Subcutaneous adipose tissue (tissue), 4 donors: ENCODE measurements around the gene ULK4. TPM values are rescaled to one million over a fixed set of nuclear protein-coding genes. Genes with fewer than 3 reads are reported as not detected.

ENCODE experiments used
- total RNA-seq, 4 donors: library from RNA; depleted of rRNA; stranded (reverse); fragments of >200 nt; gene quantifications; one replicate each; pipeline ENCODE4 v1.1.0, GENCODE V29; 2016
- TF ChIP-seq, protein P1 (sequence below): fragments of 450-650 bp; IDR thresholded peaks from one replicate; pipeline ENCODE4 v1.5.1; 2016; ENCODE audit warnings: low read depth, mild to moderate bottlenecking, control low read depth, antibody characterized with exemption, moderate library complexity

ULK4 gene
- total RNA-seq, 4 donors from 2014 or later: 10.6 to 32.0 (median 22.6) TPM

DNA sequence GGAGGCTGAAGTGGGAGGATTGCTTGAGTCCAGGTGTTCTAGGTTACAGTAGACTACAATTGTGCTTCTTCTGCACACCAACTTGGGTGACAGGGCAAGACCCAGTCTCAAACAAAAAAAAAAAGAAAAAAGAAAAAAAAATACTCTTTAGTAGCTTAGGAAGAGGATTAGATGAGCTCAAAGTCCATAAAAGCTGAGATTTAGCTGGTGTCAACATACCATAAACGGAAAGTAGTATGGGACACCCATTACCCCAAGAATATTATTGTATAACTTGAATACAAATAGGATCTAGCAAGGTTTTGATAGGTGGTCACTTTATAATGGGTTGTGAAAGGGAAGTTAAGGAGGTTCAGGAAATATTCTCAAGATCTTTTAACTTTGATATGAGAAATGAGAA lies 38.0 kb upstream of the ULK4 start:
- TF ChIP-seq, protein P1, sequence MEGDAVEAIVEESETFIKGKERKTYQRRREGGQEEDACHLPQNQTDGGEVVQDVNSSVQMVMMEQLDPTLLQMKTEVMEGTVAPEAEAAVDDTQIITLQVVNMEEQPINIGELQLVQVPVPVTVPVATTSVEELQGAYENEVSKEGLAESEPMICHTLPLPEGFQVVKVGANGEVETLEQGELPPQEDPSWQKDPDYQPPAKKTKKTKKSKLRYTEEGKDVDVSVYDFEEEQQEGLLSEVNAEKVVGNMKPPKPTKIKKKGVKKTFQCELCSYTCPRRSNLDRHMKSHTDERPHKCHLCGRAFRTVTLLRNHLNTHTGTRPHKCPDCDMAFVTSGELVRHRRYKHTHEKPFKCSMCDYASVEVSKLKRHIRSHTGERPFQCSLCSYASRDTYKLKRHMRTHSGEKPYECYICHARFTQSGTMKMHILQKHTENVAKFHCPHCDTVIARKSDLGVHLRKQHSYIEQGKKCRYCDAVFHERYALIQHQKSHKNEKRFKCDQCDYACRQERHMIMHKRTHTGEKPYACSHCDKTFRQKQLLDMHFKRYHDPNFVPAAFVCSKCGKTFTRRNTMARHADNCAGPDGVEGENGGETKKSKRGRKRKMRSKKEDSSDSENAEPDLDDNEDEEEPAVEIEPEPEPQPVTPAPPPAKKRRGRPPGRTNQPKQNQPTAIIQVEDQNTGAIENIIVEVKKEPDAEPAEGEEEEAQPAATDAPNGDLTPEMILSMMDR: no peak

DNA sequence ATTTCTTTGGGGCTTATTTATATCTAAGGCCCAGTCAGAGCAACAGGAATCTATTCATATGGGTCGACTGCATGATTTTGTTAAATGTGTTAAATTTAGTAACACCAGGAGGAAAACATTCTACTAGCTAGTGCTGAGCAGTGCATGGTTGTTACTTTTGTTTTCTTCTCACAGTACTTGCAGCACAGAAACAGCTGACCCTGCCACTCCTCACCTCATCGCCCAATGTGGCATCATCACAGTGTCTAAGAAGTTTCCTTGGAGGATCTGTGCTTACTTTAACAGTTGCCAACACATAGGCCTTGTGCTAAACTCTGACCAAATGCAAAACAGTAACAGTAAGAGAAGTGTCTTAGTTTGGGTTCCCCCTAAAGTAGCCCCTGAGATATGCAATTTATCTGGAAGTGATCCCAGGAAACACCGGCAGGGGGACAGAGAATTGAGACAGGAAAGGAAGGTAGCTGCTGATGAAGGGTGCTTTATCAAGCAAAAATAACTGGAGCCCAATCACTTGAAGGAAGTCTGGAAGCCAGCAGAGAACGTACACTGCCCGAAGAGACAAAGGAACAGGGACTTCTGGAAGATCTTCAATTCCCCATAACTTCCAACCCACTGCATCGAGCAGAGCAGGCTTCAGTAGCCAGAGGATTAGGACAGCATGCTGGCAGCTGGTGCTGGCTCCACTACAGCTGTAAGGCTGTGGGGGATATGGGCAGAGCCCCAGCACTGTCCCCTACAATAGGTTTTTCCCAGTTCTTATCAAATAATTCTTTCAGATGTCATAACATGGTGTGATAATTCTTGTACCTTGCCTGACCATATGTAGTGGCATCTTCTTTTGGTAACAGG lies 36.0 kb upstream of the ULK4 start:
- TF ChIP-seq, protein P1: no peak

DNA sequence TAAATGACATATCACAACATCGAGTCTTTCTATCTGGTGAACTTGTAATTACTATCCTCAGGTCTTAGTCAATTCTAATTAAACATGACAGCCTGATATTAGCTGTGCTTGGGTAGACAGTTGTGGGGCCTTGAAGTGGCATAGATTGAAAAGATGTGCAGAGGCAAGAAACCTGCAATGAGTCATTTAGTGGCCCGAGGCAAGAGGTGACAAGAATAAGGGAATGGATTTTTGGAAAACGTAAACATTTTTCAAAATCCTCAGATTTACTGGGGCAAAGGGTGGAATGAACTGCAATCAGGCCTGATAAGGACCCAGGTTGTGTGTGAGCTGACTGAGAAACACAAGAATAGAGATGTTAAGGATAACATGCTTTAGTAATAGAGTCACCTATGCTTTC lies 29.5 kb upstream of the ULK4 start:
- TF ChIP-seq, protein P1: no peak

DNA sequence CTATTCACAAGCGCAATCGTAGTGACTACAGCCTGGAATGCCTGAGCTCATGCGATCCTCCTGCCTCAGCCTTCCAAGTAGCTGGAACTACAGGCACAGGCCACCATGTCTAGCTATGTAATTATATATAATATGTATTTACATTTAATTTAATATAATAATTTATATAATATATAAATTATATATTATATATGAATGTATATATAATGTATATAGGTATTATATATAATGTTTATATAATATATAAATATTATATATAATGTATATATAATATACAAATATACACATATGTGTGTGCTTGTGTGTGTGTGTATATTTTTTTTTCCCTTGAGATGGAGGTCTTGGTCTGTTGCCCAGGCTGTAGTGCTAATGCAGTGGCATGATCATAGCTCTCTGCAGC lies 27.6 kb upstream of the ULK4 start:
- TF ChIP-seq, protein P1: no peak

DNA sequence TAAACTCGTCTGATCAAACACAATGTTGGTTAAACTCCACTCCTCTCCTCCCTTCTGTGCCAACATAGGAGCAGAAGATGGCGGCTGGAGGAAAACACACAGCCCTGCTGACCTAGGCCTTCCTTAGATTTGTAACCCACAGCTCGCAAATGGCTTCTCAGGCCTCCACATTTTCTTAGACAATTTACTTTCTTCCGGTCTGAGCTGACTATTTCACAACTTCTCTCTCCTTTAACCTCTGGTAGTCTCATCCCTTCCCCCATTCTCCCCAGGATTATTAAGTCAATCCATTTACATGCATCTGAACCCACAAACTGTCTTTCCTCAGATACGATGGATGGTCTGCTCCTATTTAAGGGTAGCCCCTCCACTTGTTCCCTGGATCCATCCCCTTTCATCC lies 25.7 kb upstream of the ULK4 start:
- TF ChIP-seq, protein P1: no peak

DNA sequence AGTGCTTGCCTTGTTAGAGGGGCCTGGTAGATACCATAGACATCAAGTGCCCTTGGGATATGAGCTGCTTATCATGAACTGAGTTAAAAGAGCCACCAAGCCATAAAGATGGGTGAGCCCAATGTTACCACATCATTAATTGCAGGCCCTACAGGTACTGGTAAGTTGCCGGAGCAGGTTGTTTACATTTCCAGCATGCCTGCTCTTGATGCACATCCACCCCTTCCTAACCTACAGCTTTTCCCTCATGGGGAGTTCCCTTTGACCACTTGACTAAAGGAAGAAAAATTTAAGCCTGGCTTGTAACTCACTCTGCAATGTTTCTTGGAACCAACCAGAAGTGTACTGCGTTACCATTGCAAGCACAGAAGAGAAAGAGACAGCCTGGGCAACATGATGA lies 24.7 kb upstream of the ULK4 start:
- TF ChIP-seq, protein P1: no peak

DNA sequence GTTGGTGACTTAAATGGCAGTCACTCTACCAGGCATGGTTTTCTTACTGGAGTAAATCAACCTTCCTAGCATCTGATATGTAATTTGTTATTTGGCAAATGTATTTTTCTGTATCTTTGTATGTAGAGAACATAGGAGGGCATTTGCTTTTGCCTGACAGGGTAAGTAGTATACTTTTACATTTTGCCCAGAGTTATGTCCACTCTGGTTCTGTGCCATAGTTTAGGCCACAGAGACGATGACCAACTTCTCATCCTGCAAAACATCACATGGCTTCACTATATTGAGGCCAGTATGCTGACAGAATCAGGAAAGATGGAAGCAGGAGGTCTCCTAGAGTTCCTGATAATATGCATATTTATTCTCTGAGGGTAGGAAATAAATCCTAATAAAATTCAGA lies 23.1 kb upstream of the ULK4 start:
- TF ChIP-seq, protein P1: no peak
